ENCODE measurements around the gene CCDC180. TPM values are rescaled to one million over a fixed set of nuclear protein-coding genes. Genes with fewer than 3 reads are reported as not detected.

CCDC180 gene
- total RNA-seq, 2 donors from 2014 or later, result 4.9 to 10.9 TPM

DNA sequence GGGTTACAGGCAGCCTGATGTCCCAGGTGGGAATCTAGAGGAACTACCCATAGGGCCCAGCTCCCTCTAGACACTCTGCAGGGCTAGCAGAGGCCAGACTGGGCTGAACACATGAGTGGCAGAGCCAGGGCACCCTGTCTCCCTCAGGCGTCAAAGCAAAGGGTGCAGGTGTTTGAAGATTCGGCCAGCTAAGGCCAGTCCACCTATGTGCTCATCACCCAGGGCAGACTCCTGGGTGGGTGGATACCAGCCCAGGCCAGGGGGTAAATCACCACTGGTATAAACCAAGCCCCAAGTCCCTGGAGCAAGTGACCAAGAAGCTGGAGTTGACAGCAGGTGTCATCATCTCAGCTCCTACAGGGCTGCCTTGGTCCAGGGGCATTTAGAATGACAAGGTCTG is 3.4 kb downstream of the CCDC180 start:
- Mint-ChIP-seq H3K9me3 (no peaks in the 10 kb centered on the region), H3K4me1 (peaks cover 9% of the 10 kb centered on the region), H3K27me3 (ENCODE audit: insufficient read depth) (no peaks in the 10 kb centered on the region), H3K36me3 (ENCODE audit: low read depth) (no peaks in the 10 kb centered on the region), H3K27ac (no peak overlapping the region), H3K4me3 (no peak overlapping the region)
- Histone ChIP-seq H3K36me3 (ENCODE audit: control insufficient read depth, insufficient read depth, low read length) (no peaks in the 10 kb centered on the region), H3K9ac (ENCODE audit: extremely low read depth, low read length, poor library complexity, severe bottlenecking) (no peak overlapping the region), H3K27ac (ENCODE audit: low read depth, low read length) (no peak overlapping the region), H3K4me3 (ENCODE audit: low read length) (no peak overlapping the region), H3K27me3 (ENCODE audit: control insufficient read depth, insufficient read depth, low read length, poor library complexity, severe bottlenecking) (peaks cover 7% of the 10 kb centered on the region), H3K4me1 (ENCODE audit: control insufficient read depth, insufficient read depth, low read length) (no peaks in the 10 kb centered on the region), H3K9me3 (ENCODE audit: control insufficient read depth, low read length) (no peaks in the 10 kb centered on the region)
- WGBS, 2 experiments (ENCODE audit: insufficient coverage in 1 of 2, insufficient read length in 1 of 2), result 80 to 90% methylated on average over 1 to 2 of the region's 2 CpGs
- TF ChIP-seq, protein P1, sequence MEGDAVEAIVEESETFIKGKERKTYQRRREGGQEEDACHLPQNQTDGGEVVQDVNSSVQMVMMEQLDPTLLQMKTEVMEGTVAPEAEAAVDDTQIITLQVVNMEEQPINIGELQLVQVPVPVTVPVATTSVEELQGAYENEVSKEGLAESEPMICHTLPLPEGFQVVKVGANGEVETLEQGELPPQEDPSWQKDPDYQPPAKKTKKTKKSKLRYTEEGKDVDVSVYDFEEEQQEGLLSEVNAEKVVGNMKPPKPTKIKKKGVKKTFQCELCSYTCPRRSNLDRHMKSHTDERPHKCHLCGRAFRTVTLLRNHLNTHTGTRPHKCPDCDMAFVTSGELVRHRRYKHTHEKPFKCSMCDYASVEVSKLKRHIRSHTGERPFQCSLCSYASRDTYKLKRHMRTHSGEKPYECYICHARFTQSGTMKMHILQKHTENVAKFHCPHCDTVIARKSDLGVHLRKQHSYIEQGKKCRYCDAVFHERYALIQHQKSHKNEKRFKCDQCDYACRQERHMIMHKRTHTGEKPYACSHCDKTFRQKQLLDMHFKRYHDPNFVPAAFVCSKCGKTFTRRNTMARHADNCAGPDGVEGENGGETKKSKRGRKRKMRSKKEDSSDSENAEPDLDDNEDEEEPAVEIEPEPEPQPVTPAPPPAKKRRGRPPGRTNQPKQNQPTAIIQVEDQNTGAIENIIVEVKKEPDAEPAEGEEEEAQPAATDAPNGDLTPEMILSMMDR (conservative IDR thresholded peaks at IDR 0.05), result no peak
- DNase-seq, result no peak

DNA sequence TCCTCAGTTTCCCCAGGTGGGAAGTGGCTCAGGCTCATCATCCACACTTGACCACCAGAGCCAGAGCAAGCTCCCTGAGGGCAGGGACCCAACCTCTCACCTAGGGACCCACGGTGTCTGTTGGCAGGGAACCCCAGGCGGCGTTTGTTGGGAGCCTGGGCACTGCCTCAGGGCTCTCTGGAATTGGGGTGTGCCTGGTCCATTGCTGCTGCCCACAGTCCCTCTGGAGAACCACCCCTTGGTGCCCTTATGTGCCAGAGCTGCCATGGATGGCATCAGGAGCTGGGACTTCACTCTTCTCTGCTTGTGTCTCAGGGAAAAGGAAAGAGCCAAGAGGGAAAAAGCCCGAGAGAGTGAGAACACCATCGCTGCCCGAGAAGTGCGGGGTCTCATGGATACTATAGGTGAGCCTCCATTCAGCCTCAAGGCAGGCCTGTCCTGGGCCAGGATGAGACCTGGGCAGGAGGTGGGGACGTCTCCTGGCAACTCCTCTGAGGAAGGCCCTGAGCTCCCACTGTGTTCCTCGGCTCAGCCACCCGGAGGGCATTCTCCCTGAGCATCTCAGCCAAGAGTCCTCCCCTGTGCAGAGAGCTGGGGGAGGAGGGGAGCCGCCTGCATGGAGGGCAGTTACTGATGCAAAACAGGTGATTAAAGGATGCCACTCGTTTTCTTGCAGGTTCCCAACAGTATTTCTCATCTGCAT is 4.5 kb downstream of the CCDC180 start:
- Mint-ChIP-seq H3K4me3 (no peak overlapping the region), H3K36me3 (ENCODE audit: low read depth) (no peaks in the 10 kb centered on the region), H3K9me3 (no peaks in the 10 kb centered on the region), H3K4me1 (peaks cover 7% of the 10 kb centered on the region), H3K27ac (no peak overlapping the region), H3K27me3 (ENCODE audit: insufficient read depth) (no peaks in the 10 kb centered on the region)
- Histone ChIP-seq H3K27me3 (ENCODE audit: control insufficient read depth, insufficient read depth, low read length, poor library complexity, severe bottlenecking) (peaks cover 7% of the 10 kb centered on the region), H3K9me3 (ENCODE audit: control insufficient read depth, low read length) (no peaks in the 10 kb centered on the region), H3K9ac (ENCODE audit: extremely low read depth, low read length, poor library complexity, severe bottlenecking) (no peak overlapping the region), H3K36me3 (ENCODE audit: control insufficient read depth, insufficient read depth, low read length) (no peaks in the 10 kb centered on the region), H3K4me1 (ENCODE audit: control insufficient read depth, insufficient read depth, low read length) (no peaks in the 10 kb centered on the region), H3K27ac (ENCODE audit: low read depth, low read length) (no peak overlapping the region), H3K4me3 (ENCODE audit: low read length) (no peak overlapping the region)
- DNase-seq, result no peak
- WGBS, 2 experiments (ENCODE audit: insufficient coverage in 1 of 2, insufficient read length in 1 of 2), result 83 to 93% methylated on average over 2 to 12 of the region's 12 CpGs
- TF ChIP-seq, protein P1 (conservative IDR thresholded peaks at IDR 0.05), result no peak

DNA sequence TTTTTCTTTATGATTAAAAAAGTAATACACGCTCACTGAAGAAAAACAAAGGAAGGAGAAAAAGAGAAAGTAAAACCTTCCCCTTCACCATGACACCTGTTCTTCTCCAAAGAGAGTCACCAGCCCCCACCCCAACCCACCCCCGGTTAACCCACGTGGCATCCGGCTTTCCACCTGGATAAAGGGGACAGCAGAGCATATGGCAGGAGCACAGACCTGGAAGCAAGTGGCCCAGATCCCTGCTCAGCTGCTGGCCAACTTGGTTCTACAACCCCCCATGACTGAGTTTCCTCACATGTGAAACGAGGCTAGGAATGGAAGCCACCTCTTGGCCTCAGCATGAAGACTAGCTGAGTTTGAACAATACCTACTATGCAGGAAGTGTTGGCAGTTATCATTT is 5.1 kb downstream of the CCDC180 start:
- Mint-ChIP-seq H3K36me3 (ENCODE audit: low read depth) (no peaks in the 10 kb centered on the region), H3K4me3 (no peak overlapping the region), H3K27ac (no peak overlapping the region), H3K9me3 (no peaks in the 10 kb centered on the region), H3K4me1 (peaks cover 7% of the 10 kb centered on the region), H3K27me3 (ENCODE audit: insufficient read depth) (no peaks in the 10 kb centered on the region)
- peaks cover 4% of the 10 kb centered on the region for H3K27me3 ChIP-seq (ENCODE audit: control insufficient read depth, insufficient read depth, low read length, poor library complexity, severe bottlenecking)
- no peak overlapping the region for H3K9ac ChIP-seq (ENCODE audit: extremely low read depth, low read length, poor library complexity, severe bottlenecking)
- H3K36me3 ChIP-seq (ENCODE audit: control insufficient read depth, insufficient read depth, low read length), result no peaks in the 10 kb centered on the region
- no peaks in the 10 kb centered on the region for H3K9me3 ChIP-seq (ENCODE audit: control insufficient read depth, low read length)
- no peak overlapping the region for H3K4me3 ChIP-seq (ENCODE audit: low read length)
- TF ChIP-seq, protein P1 (conservative IDR thresholded peaks at IDR 0.05), result no peak
- H3K4me1 ChIP-seq (ENCODE audit: control insufficient read depth, insufficient read depth, low read length), result no peaks in the 10 kb centered on the region
- WGBS, 2 experiments (ENCODE audit: insufficient coverage in 1 of 2, insufficient read length in 1 of 2), result 87 to 100% methylated on average over 1 to 4 of the region's 5 CpGs
- no peak overlapping the region for H3K27ac ChIP-seq (ENCODE audit: low read depth, low read length)
- no peak for DNase-seq
